Loucy (cell line): ENCODE data around the gene HUS1.

Source experiments
- H2AFZ ChIP-seq: fragments of 200-600 bp; sonication (generic); 2 replicates; pipeline ENCODE4 v1.6.0; 2016; ENCODE audit warnings: antibody characterized with exemption, mild to moderate bottlenecking, low read length, moderate library complexity
- H3F3A ChIP-seq: fragments of 200-600 bp; 2 replicates; pipeline ENCODE4 v1.6.0; 2016; ENCODE audit warnings: antibody characterized with exemption, low read depth, mild to moderate bottlenecking
- H3K27me3 ChIP-seq: fragments of 200-600 bp; sonication (generic); 2 replicates; pipeline ENCODE4 v1.6.1; 2014; ENCODE audit warnings: low read length, mild to moderate bottlenecking; ENCODE audit not compliant: insufficient read depth, poor library complexity, severe bottlenecking
- H3K36me3 ChIP-seq: fragments of 200-600 bp; sonication (generic); 2 replicates; pipeline ENCODE4 v1.6.1; 2016; ENCODE audit warnings: low read length; ENCODE audit not compliant: insufficient read depth
- H3K4me1 ChIP-seq: fragments of 200-600 bp; sonication (generic); 2 replicates; pipeline ENCODE4 v1.5.1; 2014; ENCODE audit warnings: low read length, mild to moderate bottlenecking; ENCODE audit not compliant: insufficient read depth, poor library complexity, severe bottlenecking
- H3K4me2 ChIP-seq: fragments of 200-600 bp; sonication (generic); 2 replicates; pipeline ENCODE4 v1.6.0; 2014; ENCODE audit warnings: antibody characterized with exemption, low read length, low read depth, mild to moderate bottlenecking; ENCODE audit not compliant: poor library complexity, severe bottlenecking
- H3K4me3 ChIP-seq: fragments of 200-600 bp; sonication (generic); 2 replicates; pipeline ENCODE4 v1.5.1; 2014; ENCODE audit warnings: low read length, mild to moderate bottlenecking, mixed read lengths; ENCODE audit not compliant: poor library complexity, severe bottlenecking
- H3K79me2 ChIP-seq: fragments of 200-600 bp; sonication (generic); 2 replicates; pipeline ENCODE4 v1.6.1; 2014; ENCODE audit warnings: low read length; ENCODE audit not compliant: insufficient read depth
- H3K9ac ChIP-seq: fragments of 200-600 bp; sonication (generic); 2 replicates; pipeline ENCODE4 v1.6.0; 2014; ENCODE audit warnings: mild to moderate bottlenecking, low read depth, low read length, moderate library complexity; ENCODE audit not compliant: poor library complexity, severe bottlenecking
- H3K9me2 ChIP-seq: fragments of 200-600 bp; sonication (generic); replicated peaks from 2 replicates; pipeline ENCODE4 v1.6.1; 2016; ENCODE audit warnings: low read depth, low read length, mixed read lengths
- H3K9me3 ChIP-seq: fragments of 200-600 bp; sonication (generic); 2 replicates; pipeline ENCODE4 v1.6.1; 2014; ENCODE audit warnings: mild to moderate bottlenecking, antibody characterized with exemption, low read length, low read depth; ENCODE audit not compliant: insufficient read depth
- H4K20me1 ChIP-seq: fragments of 200-600 bp; sonication (generic); 2 replicates; pipeline ENCODE4 v1.6.0; 2014; ENCODE audit warnings: antibody characterized with exemption, low read length, mild to moderate bottlenecking; ENCODE audit not compliant: insufficient read depth, poor library complexity, severe bottlenecking
- EZH2phosphoT487 ChIP-seq: fragments of 200-600 bp; IDR thresholded peaks from 2 replicates; pipeline ENCODE4 v1.6.1; 2018; ENCODE audit warnings: antibody characterized with exemption, mild to moderate bottlenecking, moderate library complexity, borderline replicate concordance
- TF ChIP-seq, protein P1 (sequence below): fragments of 200-600 bp; sonication (generic); conservative IDR thresholded peaks from 2 replicates; pipeline ENCODE4 v1.5.1; 2014; ENCODE audit warnings: mild to moderate bottlenecking, antibody characterized with exemption, low read length

The HUS1 gene

DNA sequence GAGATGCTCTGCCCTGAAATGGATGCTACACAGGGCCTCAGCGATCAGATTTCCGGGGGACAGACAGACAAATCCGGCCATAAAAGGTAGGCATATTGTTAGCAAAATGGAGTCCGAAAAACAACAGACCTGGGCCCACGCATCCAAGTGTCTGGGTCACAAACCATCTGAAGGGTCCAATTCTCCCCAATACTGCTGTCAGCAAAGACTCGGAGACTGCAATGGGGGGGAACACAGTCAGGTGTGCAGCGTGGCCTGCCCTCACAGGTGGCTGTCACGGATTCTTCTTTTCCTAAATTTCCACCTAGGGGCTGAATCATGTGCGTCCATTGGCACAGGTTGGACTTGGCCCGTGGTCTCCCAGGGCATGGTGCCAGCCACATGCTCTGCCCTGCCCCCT lies 44.1 kb downstream of the HUS1 start:
- no peak overlapping the region for H3K4me2 ChIP-seq
- no peaks in the 10 kb centered on the region for H3K9me2 ChIP-seq
- no peak overlapping the region for H3K4me3 ChIP-seq
- H4K20me1 ChIP-seq, result no peaks in the 10 kb centered on the region
- H3K27me3 ChIP-seq, result no peaks in the 10 kb centered on the region
- TF ChIP-seq EZH2phosphoT487, result no peak
- TF ChIP-seq, protein P1, sequence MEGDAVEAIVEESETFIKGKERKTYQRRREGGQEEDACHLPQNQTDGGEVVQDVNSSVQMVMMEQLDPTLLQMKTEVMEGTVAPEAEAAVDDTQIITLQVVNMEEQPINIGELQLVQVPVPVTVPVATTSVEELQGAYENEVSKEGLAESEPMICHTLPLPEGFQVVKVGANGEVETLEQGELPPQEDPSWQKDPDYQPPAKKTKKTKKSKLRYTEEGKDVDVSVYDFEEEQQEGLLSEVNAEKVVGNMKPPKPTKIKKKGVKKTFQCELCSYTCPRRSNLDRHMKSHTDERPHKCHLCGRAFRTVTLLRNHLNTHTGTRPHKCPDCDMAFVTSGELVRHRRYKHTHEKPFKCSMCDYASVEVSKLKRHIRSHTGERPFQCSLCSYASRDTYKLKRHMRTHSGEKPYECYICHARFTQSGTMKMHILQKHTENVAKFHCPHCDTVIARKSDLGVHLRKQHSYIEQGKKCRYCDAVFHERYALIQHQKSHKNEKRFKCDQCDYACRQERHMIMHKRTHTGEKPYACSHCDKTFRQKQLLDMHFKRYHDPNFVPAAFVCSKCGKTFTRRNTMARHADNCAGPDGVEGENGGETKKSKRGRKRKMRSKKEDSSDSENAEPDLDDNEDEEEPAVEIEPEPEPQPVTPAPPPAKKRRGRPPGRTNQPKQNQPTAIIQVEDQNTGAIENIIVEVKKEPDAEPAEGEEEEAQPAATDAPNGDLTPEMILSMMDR, result no peak
- no peaks in the 10 kb centered on the region for H3K4me1 ChIP-seq
- H3F3A ChIP-seq, result no peaks in the 10 kb centered on the region
- no peak overlapping the region for H2AFZ ChIP-seq
- no peak overlapping the region for H3K9ac ChIP-seq
- H3K9me3 ChIP-seq, result no peaks in the 10 kb centered on the region
- no peaks in the 10 kb centered on the region for H3K36me3 ChIP-seq
- no peaks in the 10 kb centered on the region for H3K79me2 ChIP-seq

DNA sequence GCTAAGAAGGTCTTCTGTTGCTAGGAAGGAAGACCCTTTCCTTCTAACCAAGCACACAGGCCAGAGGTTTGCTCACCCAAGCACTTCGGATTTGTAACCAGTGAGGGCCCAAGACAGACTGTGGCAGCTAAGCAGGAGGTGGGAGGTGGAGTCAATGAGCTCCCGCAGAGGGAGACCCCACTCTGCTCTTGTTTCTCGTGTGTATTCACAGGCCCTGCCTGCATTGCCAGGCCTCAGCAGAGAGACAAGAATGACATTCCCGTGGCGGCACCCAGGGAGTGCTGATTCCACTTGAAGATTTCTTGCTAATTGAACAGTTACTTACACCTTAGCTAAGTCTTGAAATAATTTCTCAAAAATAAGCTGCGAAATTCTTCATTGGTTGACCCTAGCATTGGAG lies 44.6 kb downstream of the HUS1 start:
- Histone ChIP-seq H3F3A (no peaks in the 10 kb centered on the region), H3K9ac (no peak overlapping the region), H3K9me2 (no peaks in the 10 kb centered on the region), H3K4me2 (no peak overlapping the region), H2AFZ (no peak overlapping the region), H3K79me2 (no peaks in the 10 kb centered on the region), H3K4me1 (no peaks in the 10 kb centered on the region), H3K27me3 (no peaks in the 10 kb centered on the region), H4K20me1 (no peaks in the 10 kb centered on the region), H3K4me3 (no peak overlapping the region), H3K36me3 (no peaks in the 10 kb centered on the region), H3K9me3 (no peaks in the 10 kb centered on the region)
- TF ChIP-seq, protein P1, result no peak
- TF ChIP-seq EZH2phosphoT487, result no peak

DNA sequence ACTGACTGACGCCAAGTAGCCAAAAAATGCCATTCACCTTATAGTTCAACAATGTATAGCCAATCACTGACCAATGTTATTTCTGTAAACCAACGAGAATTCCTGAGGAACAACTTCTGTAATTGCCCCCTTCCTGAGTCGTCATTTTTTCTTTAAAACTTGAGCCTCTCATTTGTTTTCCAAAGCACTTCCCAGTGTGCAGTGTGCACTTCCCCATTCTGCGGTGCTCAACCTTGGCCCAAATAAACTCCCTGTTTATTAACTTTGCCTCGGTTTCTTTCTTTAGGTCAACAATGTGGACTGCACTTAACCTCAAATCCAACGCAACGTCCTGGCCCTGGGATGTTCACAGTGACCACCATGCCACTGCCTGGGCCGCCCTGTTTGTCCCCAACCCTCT lies 46.2 kb downstream of the HUS1 start:
- no peaks in the 10 kb centered on the region for H4K20me1 ChIP-seq
- H3K4me1 ChIP-seq, result no peaks in the 10 kb centered on the region
- H3K9me2 ChIP-seq, result no peaks in the 10 kb centered on the region
- H3K9me3 ChIP-seq, result no peaks in the 10 kb centered on the region
- H3K9ac ChIP-seq, result no peak overlapping the region
- no peak overlapping the region for H3K4me2 ChIP-seq
- H3K4me3 ChIP-seq, result no peak overlapping the region
- no peaks in the 10 kb centered on the region for H3K27me3 ChIP-seq
- no peaks in the 10 kb centered on the region for H3F3A ChIP-seq
- H3K36me3 ChIP-seq, result no peaks in the 10 kb centered on the region
- H2AFZ ChIP-seq, result no peak overlapping the region
- no peaks in the 10 kb centered on the region for H3K79me2 ChIP-seq
- no peak for TF ChIP-seq EZH2phosphoT487
- TF ChIP-seq, protein P1, result no peak
